T-helper 2 cell treated with Interferon-gamma antibody and Interleukin-4, amounts not matched to agents 5 μg/mL and 100 μg/mL, for 36 hours (primary cell): Measurements from ENCODE around the gene SETX.
"Not testable (repeated sequence)": the region's sequence is repeated elsewhere in the genome, so short reads cannot be mapped to it uniquely, and the experiment has no call there.

Experiments used
- DNase-seq: peaks from one replicate; pipeline ENCODE4 v3.0.0; 2021; ENCODE audit warnings: low spot score
- H3K27ac Mint-ChIP-seq: one replicate; pipeline ENCODE4 v1.8.0; 2021; ENCODE audit warnings: mild to moderate bottlenecking, mixed read lengths
- H3K27me3 Mint-ChIP-seq: one replicate; pipeline ENCODE4 v1.8.0; 2021; ENCODE audit warnings: low read depth, mixed read lengths
- H3K36me3 Mint-ChIP-seq: one replicate; pipeline ENCODE4 v1.8.0; 2021; ENCODE audit warnings: low read depth, mixed read lengths
- H3K4me1 Mint-ChIP-seq: one replicate; pipeline ENCODE4 v1.8.0; 2021; ENCODE audit warnings: low read depth, mixed read lengths
- H3K4me3 Mint-ChIP-seq: one replicate; pipeline ENCODE4 v1.8.0; 2022; ENCODE audit warnings: mild to moderate bottlenecking, moderate library complexity, mixed read lengths
- H3K9me3 Mint-ChIP-seq: one replicate; pipeline ENCODE4 v1.8.0; 2021; ENCODE audit warnings: mixed read lengths

The SETX gene

DNA sequence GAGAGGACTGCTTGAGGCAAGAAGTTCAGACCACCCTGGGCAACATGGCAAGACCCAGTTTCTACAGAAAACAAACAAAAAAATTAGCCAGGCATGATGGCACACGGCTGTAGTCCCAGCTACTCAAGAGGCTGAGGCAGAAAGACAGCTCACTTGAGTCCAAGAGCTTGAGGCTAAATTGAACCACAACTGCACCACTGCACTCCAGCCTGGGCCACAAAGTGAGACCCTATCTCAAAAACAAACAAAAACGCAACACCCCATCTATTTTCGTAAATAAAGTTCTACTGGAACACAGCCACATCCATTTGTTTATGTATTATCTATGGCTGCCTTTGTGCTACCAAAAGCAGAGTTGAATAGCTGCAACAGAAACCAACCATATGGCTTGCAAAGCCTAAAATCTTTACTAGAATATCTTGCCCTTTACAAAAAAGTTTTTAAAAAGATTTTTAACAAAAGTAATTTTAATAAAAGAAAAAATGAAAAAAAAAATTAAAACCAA lies 67.5 kb downstream of the SETX start:
- no peak overlapping the region for H3K27ac Mint-ChIP-seq
- H3K4me3 Mint-ChIP-seq: no peak overlapping the region
- H3K27me3 Mint-ChIP-seq: no peaks in the 10 kb centered on the region
- peaks cover 7% of the 10 kb centered on the region for H3K4me1 Mint-ChIP-seq
- DNase-seq: no peak
- no peaks in the 10 kb centered on the region for H3K9me3 Mint-ChIP-seq
- peaks cover 46% of the 10 kb centered on the region for H3K36me3 Mint-ChIP-seq

GRCh38 chr9:132283863-132284262 lies 70.9 kb downstream of the SETX start:
- DNase-seq: no peak
- Mint-ChIP-seq H3K27ac (no peak overlapping the region), H3K27me3 (no peaks in the 10 kb centered on the region), H3K9me3 (no peaks in the 10 kb centered on the region), H3K4me1 (peaks cover 5% of the 10 kb centered on the region), H3K4me3 (no peak overlapping the region), H3K36me3 (peaks cover 64% of the 10 kb centered on the region)

DNA sequence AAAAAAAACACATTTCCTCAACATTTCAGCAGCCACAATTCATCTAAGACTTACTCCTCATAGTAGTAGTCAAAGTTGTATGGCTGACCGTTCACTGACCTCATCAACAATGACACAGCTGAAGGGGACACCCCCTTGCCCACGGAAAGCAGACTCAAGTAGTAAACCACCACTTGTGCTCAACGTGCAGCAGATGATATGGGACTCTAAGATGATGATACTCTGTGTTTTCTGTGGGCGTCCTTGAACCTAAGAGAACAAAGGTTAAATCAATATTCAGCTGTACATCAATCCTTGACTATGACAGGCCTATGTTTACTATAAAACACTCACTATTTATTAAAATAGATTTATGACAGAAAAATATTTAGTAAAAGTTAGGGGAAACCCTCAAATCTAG lies 71.6 kb downstream of the SETX start:
- H3K9me3 Mint-ChIP-seq: no peaks in the 10 kb centered on the region
- no peaks in the 10 kb centered on the region for H3K27me3 Mint-ChIP-seq
- H3K4me1 Mint-ChIP-seq: no peaks in the 10 kb centered on the region
- peak; percentile 33 for DNase-seq
- H3K4me3 Mint-ChIP-seq: no peak overlapping the region
- no peak overlapping the region for H3K27ac Mint-ChIP-seq
- peaks cover 64% of the 10 kb centered on the region for H3K36me3 Mint-ChIP-seq

- Mint-ChIP-seq H3K4me3 (no peak overlapping the region), H3K27me3 (no peaks in the 10 kb centered on the region), H3K27ac (no peak overlapping the region), H3K4me1 (no peaks in the 10 kb centered on the region), H3K9me3 (no peaks in the 10 kb centered on the region), H3K36me3 (peaks cover 77% of the 10 kb centered on the region)
- DNase-seq: no peak
These were observed 79.9 kb downstream of the SETX start for GRCh38 chr9:132274861-132275260.

DNA sequence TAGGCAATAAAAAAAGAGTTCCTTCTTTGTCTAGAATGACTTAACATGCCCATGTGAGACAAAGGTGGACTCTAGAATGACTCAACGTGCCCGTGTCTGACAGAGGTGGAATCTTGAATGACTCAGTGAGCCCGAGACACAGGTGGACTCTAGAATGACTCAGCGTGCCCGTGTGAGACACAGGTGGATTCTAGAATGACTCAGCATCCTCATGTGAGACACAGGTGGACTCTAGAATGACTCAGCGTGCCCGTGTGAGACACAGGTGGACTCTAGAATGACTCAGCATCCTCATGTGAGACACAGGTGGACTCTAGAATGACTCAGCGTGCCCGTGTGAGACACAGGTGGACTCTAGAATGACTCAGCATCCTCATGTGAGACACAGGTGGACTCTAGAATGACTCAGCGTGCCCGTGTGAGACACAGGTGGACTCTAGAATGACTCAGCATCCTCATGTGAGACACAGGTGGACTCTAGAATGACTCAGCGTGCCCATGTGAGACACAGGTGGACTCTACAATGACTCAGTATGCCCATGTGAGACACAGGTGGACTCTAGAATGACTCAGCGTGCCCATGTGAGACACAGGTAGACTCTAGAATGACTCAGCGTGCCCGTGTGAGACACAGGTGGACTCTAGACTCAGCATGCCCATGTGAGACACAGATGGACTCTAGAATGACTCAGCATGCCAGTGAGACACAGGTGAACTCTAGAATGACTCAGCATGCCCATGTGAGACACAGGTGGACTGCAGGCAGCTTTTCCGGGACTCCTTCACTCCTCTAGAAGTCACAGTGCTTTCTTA lies 84.9 kb downstream of the SETX start:
- H3K27me3 Mint-ChIP-seq, H3K27ac Mint-ChIP-seq, H3K4me1 Mint-ChIP-seq, H3K9me3 Mint-ChIP-seq, H3K4me3 Mint-ChIP-seq: not testable (repeated sequence)
- peaks cover 62% of the 10 kb centered on the region for H3K36me3 Mint-ChIP-seq
- peak; percentile 22 for DNase-seq

DNA sequence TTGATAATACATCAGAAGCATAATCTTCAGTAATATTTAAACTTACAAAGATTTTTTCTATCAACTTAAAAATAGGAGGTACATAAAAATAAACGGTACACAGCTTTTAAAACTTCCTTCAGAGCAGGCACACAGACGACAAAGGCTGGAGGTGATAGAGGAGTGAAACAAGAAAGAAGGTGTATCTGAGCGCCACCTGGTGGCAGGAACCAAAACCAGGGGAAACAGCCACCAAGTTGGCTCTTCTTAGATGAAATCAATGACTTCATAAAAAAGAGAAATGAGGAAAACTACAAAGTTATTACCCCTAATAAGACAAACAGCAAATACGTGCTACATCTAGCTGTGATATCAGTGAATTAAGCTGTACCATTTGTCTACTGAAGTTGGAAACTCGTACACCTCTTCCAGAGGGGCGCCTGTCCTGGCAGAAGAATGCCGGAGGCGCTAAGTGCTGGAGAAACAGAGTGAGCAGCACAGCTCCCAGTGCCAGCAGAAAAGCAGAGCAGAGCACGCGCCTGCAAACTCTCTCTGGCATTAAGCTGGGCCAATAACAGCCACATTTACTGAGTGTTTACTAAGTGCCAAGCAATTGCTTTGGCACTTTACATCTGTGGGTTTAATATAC lies 85.9 kb downstream of the SETX start:
- Mint-ChIP-seq H3K36me3 (peaks cover 61% of the 10 kb centered on the region), H3K27me3 (no peaks in the 10 kb centered on the region), H3K4me3 (no peak overlapping the region), H3K9me3 (no peaks in the 10 kb centered on the region), H3K27ac (peak overlapping the region; percentile 56), H3K4me1 (peaks cover 7% of the 10 kb centered on the region)
- DNase-seq: peak; percentile 48

- Mint-ChIP-seq H3K9me3 (no peaks in the 10 kb centered on the region), H3K27ac (no peak overlapping the region), H3K36me3 (peaks cover 57% of the 10 kb centered on the region), H3K4me3 (no peak overlapping the region), H3K4me1 (peaks cover 7% of the 10 kb centered on the region), H3K27me3 (no peaks in the 10 kb centered on the region)
- DNase-seq: no peak
These were observed 87.1 kb downstream of the SETX start for GRCh38 chr9:132267660-132268059.

DNA sequence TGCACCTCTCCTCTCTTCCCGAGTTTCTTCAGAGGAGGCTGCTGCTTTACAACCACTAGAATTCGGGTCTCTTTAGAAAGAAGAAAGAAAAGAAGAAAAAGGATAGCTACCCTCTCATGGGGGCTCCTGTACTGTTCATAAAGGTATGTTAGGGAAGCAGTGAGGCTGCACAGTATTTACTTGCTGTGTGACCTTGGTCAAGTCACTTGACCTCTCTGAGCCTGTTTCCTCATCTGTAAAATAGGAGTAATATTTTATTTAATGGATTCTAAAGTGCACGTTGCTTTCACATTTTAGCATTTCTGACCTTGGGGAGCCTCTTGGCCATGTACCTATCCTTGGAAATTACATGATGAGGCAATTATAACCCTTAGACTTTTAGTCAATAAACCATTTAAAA lies 88.8 kb downstream of the SETX start:
- Mint-ChIP-seq H3K9me3 (no peaks in the 10 kb centered on the region), H3K36me3 (peaks cover 51% of the 10 kb centered on the region), H3K4me1 (peaks cover 7% of the 10 kb centered on the region), H3K4me3 (no peak overlapping the region), H3K27me3 (no peaks in the 10 kb centered on the region), H3K27ac (no peak overlapping the region)
- no peak for DNase-seq

DNA sequence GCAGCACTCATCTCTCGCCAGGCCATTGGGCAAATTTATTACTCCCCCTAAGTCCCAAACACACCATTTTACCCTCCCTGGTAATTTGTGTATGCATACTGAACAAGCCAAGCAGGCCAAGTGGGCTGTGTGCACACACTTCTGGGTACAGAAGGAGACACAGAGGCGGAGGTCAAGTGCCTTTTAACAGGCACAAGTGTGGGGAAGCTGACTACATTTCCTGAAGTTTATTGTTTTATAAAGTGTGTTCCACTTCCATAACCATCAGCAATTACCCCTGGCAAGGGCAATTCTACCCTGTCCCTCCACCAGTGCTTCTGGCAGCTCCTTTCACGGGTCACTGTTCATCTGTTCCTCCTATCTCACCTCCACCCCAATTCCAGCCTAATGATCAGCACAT lies 93.9 kb downstream of the SETX start:
- no peak overlapping the region for H3K27ac Mint-ChIP-seq
- no peaks in the 10 kb centered on the region for H3K9me3 Mint-ChIP-seq
- DNase-seq: no peak
- H3K4me1 Mint-ChIP-seq: peaks cover 7% of the 10 kb centered on the region
- H3K36me3 Mint-ChIP-seq: peaks cover 21% of the 10 kb centered on the region
- no peak overlapping the region for H3K4me3 Mint-ChIP-seq
- no peaks in the 10 kb centered on the region for H3K27me3 Mint-ChIP-seq

DNA sequence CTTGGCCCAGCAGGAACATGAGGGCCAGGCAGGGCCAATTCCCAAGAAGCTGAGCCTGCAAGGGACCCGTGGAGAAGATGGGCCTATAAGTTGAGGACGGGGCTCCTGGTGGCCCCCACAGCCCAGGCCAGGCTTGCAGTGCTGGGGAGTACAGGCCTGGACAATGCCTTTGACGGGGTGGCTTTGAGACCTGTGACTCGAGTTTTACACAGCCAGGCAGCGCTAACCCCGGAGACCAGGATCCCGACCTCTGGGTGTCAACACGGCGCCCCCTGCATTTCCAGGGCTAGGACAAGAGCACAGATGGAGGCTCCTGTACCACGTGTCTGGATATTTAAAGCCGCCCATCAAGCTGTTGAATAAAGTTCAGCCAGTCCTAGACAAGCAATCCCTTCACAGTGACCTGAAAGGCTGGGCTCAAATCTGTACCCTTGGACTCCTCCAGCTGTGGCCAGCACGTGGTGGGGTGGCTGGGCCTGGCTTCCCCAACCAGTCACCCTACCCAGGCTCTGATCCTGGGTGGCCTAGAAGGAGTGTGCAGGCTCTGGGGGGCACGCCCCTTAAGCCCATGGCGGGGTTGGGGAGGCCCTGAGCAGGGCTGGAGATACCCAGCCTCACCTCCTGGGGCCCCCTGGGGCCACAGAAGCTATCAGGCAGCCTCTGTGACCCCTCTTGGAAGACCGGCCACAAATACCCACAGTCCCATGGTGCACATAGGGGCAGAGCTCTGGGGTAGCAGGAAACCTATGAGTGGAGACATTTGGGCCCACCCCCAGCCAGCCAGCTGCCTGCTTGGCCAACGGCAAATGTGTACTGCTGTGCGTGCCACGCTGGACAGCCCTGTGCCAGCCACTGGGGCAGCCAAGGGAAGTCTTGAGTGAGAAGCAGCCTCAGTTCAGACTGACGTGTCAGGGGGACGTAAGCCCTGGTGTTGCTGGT lies 104.2 kb downstream of the SETX start:
- no peaks in the 10 kb centered on the region for H3K9me3 Mint-ChIP-seq

GRCh38 chr9:132249690-132250089 lies 105.1 kb downstream of the SETX start:
- Mint-ChIP-seq H3K9me3 (no peaks in the 10 kb centered on the region), H3K4me3 (no peak overlapping the region), H3K27ac (no peak overlapping the region), H3K27me3 (peaks cover 20% of the 10 kb centered on the region), H3K36me3 (no peaks in the 10 kb centered on the region), H3K4me1 (no peaks in the 10 kb centered on the region)
- no peak for DNase-seq

More for the DNA sequence above, 104.2 kb downstream of the SETX start:
- no peak for DNase-seq
- no peaks in the 10 kb centered on the region for H3K4me1 Mint-ChIP-seq
- H3K27me3 Mint-ChIP-seq: peaks cover 18% of the 10 kb centered on the region
- H3K36me3 Mint-ChIP-seq: no peaks in the 10 kb centered on the region
- no peak overlapping the region for H3K4me3 Mint-ChIP-seq
- no peak overlapping the region for H3K27ac Mint-ChIP-seq

DNA sequence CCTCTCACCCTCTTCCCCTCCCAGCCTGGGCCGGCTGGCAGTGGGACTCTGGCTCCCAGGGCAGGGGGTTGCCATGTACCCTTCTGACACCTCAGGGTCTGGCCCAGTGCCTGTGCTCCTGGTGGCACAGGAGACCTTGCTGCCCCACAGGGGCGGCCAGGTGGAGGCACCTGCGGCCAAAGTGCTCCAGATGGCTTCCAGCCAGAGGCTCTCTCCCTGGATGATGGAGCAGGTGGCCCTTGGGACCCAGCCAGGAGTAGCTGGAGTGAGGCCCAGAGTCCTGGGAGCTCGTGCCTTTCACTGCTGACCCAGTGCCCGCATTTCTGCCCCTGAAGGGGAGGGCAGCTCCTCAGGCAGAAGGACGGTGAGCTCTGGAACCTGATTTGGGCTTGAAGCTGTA lies 105.7 kb downstream of the SETX start:
- H3K4me3 Mint-ChIP-seq: no peak overlapping the region
- no peak overlapping the region for H3K27ac Mint-ChIP-seq
- DNase-seq: no peak
- peaks cover 26% of the 10 kb centered on the region for H3K27me3 Mint-ChIP-seq
- no peaks in the 10 kb centered on the region for H3K4me1 Mint-ChIP-seq
- H3K36me3 Mint-ChIP-seq: no peaks in the 10 kb centered on the region
- H3K9me3 Mint-ChIP-seq: no peaks in the 10 kb centered on the region

DNA sequence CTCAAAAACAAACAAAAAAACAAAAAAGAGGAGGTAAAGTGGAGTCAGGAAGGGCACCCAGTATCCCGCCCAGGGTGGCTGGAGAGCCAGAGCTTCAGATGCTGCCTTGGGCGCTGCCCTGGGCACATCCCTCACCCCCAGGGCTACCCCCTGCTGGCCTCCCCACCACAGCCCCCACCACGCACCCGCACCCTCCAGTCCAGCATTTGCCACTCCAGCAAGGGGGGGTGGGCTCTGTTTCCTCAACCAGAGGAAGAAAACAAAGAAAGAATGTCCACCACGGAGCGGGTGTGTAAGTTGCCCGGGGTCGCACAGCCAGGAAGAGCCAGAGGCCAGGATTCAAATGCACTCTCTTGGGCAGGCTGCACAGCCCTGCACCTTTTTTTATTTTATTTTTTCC lies 106.8 kb downstream of the SETX start:
- peaks cover 33% of the 10 kb centered on the region for H3K27me3 Mint-ChIP-seq
- H3K9me3 Mint-ChIP-seq: no peaks in the 10 kb centered on the region
- no peak for DNase-seq
- H3K36me3 Mint-ChIP-seq: no peaks in the 10 kb centered on the region
- H3K4me3 Mint-ChIP-seq: no peak overlapping the region
- no peaks in the 10 kb centered on the region for H3K4me1 Mint-ChIP-seq
- no peak overlapping the region for H3K27ac Mint-ChIP-seq

DNA sequence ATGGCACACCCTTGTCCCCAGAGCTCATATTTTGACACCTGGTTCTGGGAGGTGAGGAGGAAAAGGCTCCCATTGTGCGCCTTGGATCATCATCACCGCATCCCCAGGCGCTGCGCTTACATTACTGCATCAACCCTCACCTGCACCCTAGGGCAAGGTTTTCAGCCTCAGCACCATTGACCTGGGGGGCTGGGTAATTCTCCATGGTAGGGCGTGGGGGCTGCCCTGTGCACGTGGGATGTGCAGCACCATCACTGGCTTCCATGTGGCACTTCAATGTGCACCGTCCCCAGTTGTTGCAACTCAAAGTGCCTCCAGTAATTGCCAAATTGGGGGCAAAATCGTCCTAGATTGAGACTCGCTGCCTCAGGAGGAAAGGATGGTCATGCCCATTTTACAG lies 109.3 kb downstream of the SETX start:
- Mint-ChIP-seq H3K36me3 (no peaks in the 10 kb centered on the region), H3K4me1 (peaks cover 6% of the 10 kb centered on the region), H3K27ac (no peak overlapping the region), H3K4me3 (no peak overlapping the region), H3K27me3 (peaks cover 33% of the 10 kb centered on the region), H3K9me3 (no peaks in the 10 kb centered on the region)
- DNase-seq: no peak
